ENCODE data around the gene RNF182. TPM values are rescaled to one million over a fixed set of nuclear protein-coding genes. Genes with fewer than 3 reads are reported as not detected.

RNF182 gene
- total and polyA plus RNA-seq, 2 donors (not counting 1 experiment from before 2014, with no cell fraction given): 0.10 TPM; not detected in 1

DNA sequence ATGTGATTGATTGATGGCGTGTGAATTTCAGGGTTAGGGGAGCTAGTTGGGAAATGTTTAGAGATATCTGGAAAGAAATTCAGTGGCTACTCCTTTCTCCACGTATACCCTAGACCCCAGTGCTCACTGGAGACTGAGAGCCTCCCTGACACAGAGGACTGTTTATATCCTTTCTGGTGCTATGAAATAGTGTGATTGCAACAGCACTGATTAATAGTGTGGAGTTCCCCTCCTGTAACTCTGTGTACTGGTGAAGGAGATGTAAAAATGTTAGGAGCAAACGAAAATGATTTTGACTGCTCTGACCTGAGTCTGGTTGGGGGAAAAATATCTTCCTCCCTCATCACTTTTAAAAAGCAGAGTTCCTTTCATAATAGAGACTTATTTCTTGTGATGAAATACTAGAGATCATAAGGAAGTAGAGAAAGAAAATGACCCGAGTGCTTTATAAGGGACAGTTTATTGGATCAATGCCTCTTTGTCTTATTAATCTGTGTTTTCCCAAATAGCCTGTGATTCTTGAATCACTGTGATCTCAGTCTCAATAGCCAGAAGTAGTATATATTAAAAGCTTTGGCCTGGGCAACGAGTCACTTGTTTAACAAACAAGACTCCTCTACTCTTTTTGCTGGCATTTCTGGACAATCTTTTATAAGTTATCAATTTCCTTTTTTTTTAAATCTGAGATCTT lies 92.3 kb downstream of the RNF182 start:
- WGBS (ENCODE audit: insufficient coverage): no CpG with 5 or more reads among the region's 5 CpGs
- peaks cover 16% of the 10 kb centered on the region for H3K27me3 Mint-ChIP-seq

More for the DNA sequence above, 92.3 kb downstream of the RNF182 start:
- no peak for TF ChIP-seq EZH2 (IDR thresholded peaks at IDR 0.05; ENCODE audit: borderline replicate concordance, insufficient read depth, low read depth, low read length, poor library complexity, severe bottlenecking)
- TF ChIP-seq, protein P1, sequence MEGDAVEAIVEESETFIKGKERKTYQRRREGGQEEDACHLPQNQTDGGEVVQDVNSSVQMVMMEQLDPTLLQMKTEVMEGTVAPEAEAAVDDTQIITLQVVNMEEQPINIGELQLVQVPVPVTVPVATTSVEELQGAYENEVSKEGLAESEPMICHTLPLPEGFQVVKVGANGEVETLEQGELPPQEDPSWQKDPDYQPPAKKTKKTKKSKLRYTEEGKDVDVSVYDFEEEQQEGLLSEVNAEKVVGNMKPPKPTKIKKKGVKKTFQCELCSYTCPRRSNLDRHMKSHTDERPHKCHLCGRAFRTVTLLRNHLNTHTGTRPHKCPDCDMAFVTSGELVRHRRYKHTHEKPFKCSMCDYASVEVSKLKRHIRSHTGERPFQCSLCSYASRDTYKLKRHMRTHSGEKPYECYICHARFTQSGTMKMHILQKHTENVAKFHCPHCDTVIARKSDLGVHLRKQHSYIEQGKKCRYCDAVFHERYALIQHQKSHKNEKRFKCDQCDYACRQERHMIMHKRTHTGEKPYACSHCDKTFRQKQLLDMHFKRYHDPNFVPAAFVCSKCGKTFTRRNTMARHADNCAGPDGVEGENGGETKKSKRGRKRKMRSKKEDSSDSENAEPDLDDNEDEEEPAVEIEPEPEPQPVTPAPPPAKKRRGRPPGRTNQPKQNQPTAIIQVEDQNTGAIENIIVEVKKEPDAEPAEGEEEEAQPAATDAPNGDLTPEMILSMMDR (IDR thresholded peaks at IDR 0.05): no peak
- Mint-ChIP-seq H3K9me3 (ENCODE audit: insufficient read depth) (no peaks in the 10 kb centered on the region), H3K4me1 (no peaks in the 10 kb centered on the region), H3K27ac (no peak overlapping the region), H3K4me3 (no peak overlapping the region)
- DNase-seq: no peak
- Histone ChIP-seq H3K4me1 (ENCODE audit: control insufficient read depth in 2 of 2, insufficient read depth in 2 of 2, low read length in 2 of 2) (no peaks in the 10 kb centered on the region), H3K36me3 (replicated peaks in 1 of 2; ENCODE audit: control extremely low read depth in 1 of 2, control insufficient read depth in 1 of 2, extremely low read depth in 1 of 2, insufficient read depth in 2 of 2, low read length in 1 of 2) (no peaks in the 10 kb centered on the region), H3K4me3 (ENCODE audit: control extremely low read depth in 1 of 5, extremely low read depth in 1 of 5, insufficient read depth in 1 of 5, low read depth in 2 of 5, low read length in 4 of 5) (no peak overlapping the region), H4K20me1 (ENCODE audit: control insufficient read depth, insufficient read depth, low read length, poor library complexity, severe bottlenecking) (no peaks in the 10 kb centered on the region), H3K27ac (ENCODE audit: low read length in 2 of 2) (no peak overlapping the region), H3K27me3 (replicated peaks in 1 of 4; ENCODE audit: control extremely low read depth in 1 of 4, control insufficient read depth in 3 of 4, insufficient read depth in 4 of 4, low read length in 3 of 4) (peaks cover 0 to 6% (median under 1%) of the 10 kb centered on the region in 4 experiments), H3K4me2 (replicated peaks; ENCODE audit: low read depth, low read length, poor library complexity, severe bottlenecking) (no peak overlapping the region), H2AFZ (ENCODE audit: insufficient read depth, low read depth, low read length, poor library complexity, severe bottlenecking) (no peak overlapping the region), H3K9me3 (ENCODE audit: control extremely low read depth in 1 of 3, control insufficient read depth in 2 of 3, insufficient read depth in 1 of 3, low read length in 2 of 3) (peaks cover 0 to 3% (median 0%) of the 10 kb centered on the region in 3 donors), H3K9ac (ENCODE audit: low read length) (no peak overlapping the region), H3K79me2 (ENCODE audit: control insufficient read depth, insufficient read depth, low read length) (no peaks in the 10 kb centered on the region)
- ChIA-PET POLR2A (interaction anchor here (0.5 kb wide), 1 partner anchor 1750 kb away, joined by 6 read pairs; no protein-coding TSS in a partner anchor), CTCF (no interaction called here)
- intact Hi-C loops (cut with micrococcal nuclease): no loop called here
- ATAC-seq (ENCODE audit: low read depth): no peak

All from B cell (primary cell).